Measurements from ENCODE around the gene PRPS1L1. TPM values are rescaled to one million over a fixed set of nuclear protein-coding genes. Genes with fewer than 3 reads are reported as not detected.

PRPS1L1 gene
- total RNA-seq, 1 donor from 2014 or later, result not detected

DNA sequence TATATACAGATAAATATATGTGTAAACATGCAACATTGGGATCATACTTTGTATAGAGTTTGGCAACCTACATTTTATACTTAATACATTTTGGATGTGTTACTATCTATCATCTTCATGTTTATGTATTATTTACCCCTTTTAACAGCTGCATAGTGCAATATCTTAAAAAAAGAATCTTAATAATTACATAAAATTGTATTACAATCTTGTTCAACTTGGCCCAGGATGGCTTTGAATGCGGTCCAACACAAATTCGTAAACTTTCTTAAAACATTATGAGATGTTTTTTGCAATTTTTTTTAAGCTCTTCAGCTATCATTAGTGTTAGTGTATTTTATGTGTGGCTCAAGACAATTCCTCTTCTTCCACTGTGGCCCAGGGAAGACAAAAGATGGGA, 26.3 kb upstream of the PRPS1L1 start:
- DNase-seq (ENCODE audit: low spot score), result no peak
- H4K20me1 ChIP-seq (ENCODE audit: low read depth), result no peaks in the 10 kb centered on the region
- no peak overlapping the region for H3K27ac Mint-ChIP-seq
- no peak overlapping the region for H3K27ac ChIP-seq
- H3K9me3 Mint-ChIP-seq, result no peaks in the 10 kb centered on the region
- no peaks in the 10 kb centered on the region for H3K9me3 ChIP-seq (ENCODE audit: low read depth)
- no peak overlapping the region for H3K4me3 Mint-ChIP-seq
- H3K4me1 ChIP-seq, result no peaks in the 10 kb centered on the region
- no peak overlapping the region for H3K4me3 ChIP-seq
- H3K27me3 ChIP-seq, result no peaks in the 10 kb centered on the region
- H3K36me3 Mint-ChIP-seq, result no peaks in the 10 kb centered on the region
- peaks cover 2% of the 10 kb centered on the region for H3K4me1 Mint-ChIP-seq
- H2AFZ ChIP-seq (replicated peaks), result no peak overlapping the region
- H3K79me2 ChIP-seq (ENCODE audit: low read depth), result no peaks in the 10 kb centered on the region
- no peaks in the 10 kb centered on the region for H3K36me3 ChIP-seq
- no peak overlapping the region for H3K9ac ChIP-seq
- no peaks in the 10 kb centered on the region for H3K27me3 Mint-ChIP-seq (ENCODE audit: insufficient read depth, low read depth)
- no peak overlapping the region for H3K4me2 ChIP-seq
- H3F3A ChIP-seq (ENCODE audit: low read depth), result no peaks in the 10 kb centered on the region
- TF ChIP-seq EZH2 (IDR thresholded peaks at IDR 0.05) (no peak), EZH2phosphoT487 (IDR thresholded peaks at IDR 0.05) (no peak)
- TF ChIP-seq, protein P1, sequence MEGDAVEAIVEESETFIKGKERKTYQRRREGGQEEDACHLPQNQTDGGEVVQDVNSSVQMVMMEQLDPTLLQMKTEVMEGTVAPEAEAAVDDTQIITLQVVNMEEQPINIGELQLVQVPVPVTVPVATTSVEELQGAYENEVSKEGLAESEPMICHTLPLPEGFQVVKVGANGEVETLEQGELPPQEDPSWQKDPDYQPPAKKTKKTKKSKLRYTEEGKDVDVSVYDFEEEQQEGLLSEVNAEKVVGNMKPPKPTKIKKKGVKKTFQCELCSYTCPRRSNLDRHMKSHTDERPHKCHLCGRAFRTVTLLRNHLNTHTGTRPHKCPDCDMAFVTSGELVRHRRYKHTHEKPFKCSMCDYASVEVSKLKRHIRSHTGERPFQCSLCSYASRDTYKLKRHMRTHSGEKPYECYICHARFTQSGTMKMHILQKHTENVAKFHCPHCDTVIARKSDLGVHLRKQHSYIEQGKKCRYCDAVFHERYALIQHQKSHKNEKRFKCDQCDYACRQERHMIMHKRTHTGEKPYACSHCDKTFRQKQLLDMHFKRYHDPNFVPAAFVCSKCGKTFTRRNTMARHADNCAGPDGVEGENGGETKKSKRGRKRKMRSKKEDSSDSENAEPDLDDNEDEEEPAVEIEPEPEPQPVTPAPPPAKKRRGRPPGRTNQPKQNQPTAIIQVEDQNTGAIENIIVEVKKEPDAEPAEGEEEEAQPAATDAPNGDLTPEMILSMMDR (IDR thresholded peaks at IDR 0.05), result no peak

DNA sequence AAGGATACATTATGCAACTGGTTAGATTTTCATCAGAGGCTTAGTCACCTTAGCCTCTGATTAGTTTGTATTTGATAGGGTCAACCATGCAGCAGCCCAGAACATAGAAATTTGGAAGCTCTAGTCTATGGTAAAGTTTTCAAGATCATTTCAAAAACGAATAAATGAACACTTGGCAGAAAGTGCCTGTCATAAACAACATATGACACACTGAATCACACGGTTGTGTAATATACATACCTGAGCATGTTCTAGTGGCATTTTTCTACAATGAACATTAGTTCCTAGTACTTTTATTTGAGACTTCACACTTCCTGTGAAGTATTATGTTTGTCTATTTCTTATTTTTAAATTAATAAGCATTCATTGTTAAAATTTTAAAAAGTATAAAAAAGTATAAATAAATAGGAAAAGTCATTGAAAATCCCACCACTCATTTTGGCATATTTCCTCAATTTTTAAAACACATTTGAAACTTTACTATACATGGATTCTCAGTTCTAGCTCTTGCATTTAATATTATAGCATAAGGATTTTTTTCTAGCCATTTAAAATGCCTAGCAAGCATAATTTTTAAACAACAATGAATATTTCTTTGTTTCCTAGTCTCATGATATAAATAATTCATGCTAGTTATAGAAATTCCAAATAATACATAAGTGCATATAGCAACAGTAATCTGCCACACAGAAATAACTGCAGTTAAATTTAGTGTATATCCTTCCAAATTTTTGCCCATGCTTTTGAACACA, 25.7 kb upstream of the PRPS1L1 start:
- Histone ChIP-seq H3K27me3 (no peaks in the 10 kb centered on the region), H3K4me2 (no peak overlapping the region), H4K20me1 (ENCODE audit: low read depth) (no peaks in the 10 kb centered on the region), H3K4me1 (no peaks in the 10 kb centered on the region), H3K4me3 (no peak overlapping the region), H3F3A (ENCODE audit: low read depth) (no peaks in the 10 kb centered on the region), H3K9ac (no peak overlapping the region), H3K9me3 (ENCODE audit: low read depth) (no peaks in the 10 kb centered on the region), H3K27ac (no peak overlapping the region), H3K79me2 (ENCODE audit: low read depth) (no peaks in the 10 kb centered on the region), H3K36me3 (no peaks in the 10 kb centered on the region), H2AFZ (replicated peaks) (no peak overlapping the region)
- TF ChIP-seq, protein P1 (IDR thresholded peaks at IDR 0.05), result no peak
- no peak for TF ChIP-seq EZH2 (IDR thresholded peaks at IDR 0.05)
- TF ChIP-seq EZH2phosphoT487 (IDR thresholded peaks at IDR 0.05), result no peak
- Mint-ChIP-seq H3K4me3 (no peak overlapping the region), H3K27me3 (ENCODE audit: insufficient read depth, low read depth) (no peaks in the 10 kb centered on the region), H3K4me1 (no peaks in the 10 kb centered on the region), H3K36me3 (no peaks in the 10 kb centered on the region), H3K27ac (no peak overlapping the region), H3K9me3 (no peaks in the 10 kb centered on the region)
- no peak for DNase-seq (ENCODE audit: low spot score)

DNA sequence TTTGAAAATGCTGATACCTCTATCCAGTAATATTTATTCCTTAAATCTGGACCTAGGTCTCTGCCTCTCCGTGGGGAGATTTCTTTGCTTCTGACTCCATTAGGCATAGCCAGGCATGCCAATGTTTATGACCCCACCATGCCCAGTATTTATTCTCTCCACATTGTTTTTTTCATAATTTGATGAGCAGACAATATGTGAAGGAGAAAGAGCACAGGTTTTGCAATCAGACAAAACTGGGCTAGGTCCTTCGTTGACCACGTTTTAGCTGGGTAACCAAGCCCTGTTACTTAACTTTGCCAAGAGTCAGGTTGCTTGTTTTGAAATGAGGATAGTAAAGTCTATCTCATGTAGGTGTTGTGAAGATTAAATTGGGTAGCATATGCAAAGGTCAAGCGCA, 21.6 kb upstream of the PRPS1L1 start:
- Mint-ChIP-seq H3K4me1 (no peaks in the 10 kb centered on the region), H3K36me3 (no peaks in the 10 kb centered on the region), H3K27me3 (ENCODE audit: insufficient read depth, low read depth) (no peaks in the 10 kb centered on the region), H3K9me3 (no peaks in the 10 kb centered on the region), H3K27ac (no peak overlapping the region), H3K4me3 (no peak overlapping the region)
- H3K27ac ChIP-seq, result no peak overlapping the region
- no peaks in the 10 kb centered on the region for H3F3A ChIP-seq (ENCODE audit: low read depth)
- H3K27me3 ChIP-seq, result no peaks in the 10 kb centered on the region
- no peak overlapping the region for H2AFZ ChIP-seq (replicated peaks)
- TF ChIP-seq, protein P1 (IDR thresholded peaks at IDR 0.05), result no peak
- TF ChIP-seq EZH2phosphoT487 (IDR thresholded peaks at IDR 0.05) (no peak), EZH2 (IDR thresholded peaks at IDR 0.05) (no peak)
- DNase-seq (ENCODE audit: low spot score), result no peak
- no peaks in the 10 kb centered on the region for H3K4me1 ChIP-seq
- H3K79me2 ChIP-seq (ENCODE audit: low read depth), result no peaks in the 10 kb centered on the region
- H3K4me2 ChIP-seq, result no peak overlapping the region
- no peaks in the 10 kb centered on the region for H3K36me3 ChIP-seq
- no peak overlapping the region for H3K4me3 ChIP-seq
- H3K9ac ChIP-seq, result no peak overlapping the region
- H4K20me1 ChIP-seq (ENCODE audit: low read depth), result no peaks in the 10 kb centered on the region
- no peaks in the 10 kb centered on the region for H3K9me3 ChIP-seq (ENCODE audit: low read depth)

Measured in neural progenitor cell (in vitro differentiated cells).